Measurements from ENCODE around the gene STARD5. TPM values are rescaled to one million over a fixed set of nuclear protein-coding genes. Genes with fewer than 3 reads are reported as not detected.

STARD5 gene
- total and polyA plus RNA-seq, 4 donors, result 1.1 to 47.0 (median 35.7) TPM

- Histone ChIP-seq H3K27me3 (ENCODE audit: control insufficient read depth in 4 of 4, insufficient read depth in 4 of 4, low read length in 3 of 4) (no peaks in the 10 kb centered on the region), H3K4me3 (ENCODE audit: low read depth in 1 of 3, low read length in 3 of 3) (no peak overlapping the region), H3K9ac (ENCODE audit: low read depth in 1 of 2, low read length in 2 of 2) (no peak overlapping the region), H3K27ac (ENCODE audit: low read depth in 1 of 2, low read length in 2 of 2) (no peak overlapping the region), H3K4me1 (ENCODE audit: control insufficient read depth in 4 of 4, insufficient read depth in 4 of 4, low read length in 3 of 4) (peaks cover 0 to 24% (median 14%) of the 10 kb centered on the region in 4 donors), H3K9me3 (ENCODE audit: control insufficient read depth in 4 of 4, low read length in 3 of 4) (no peaks in the 10 kb centered on the region), H3K36me3 (ENCODE audit: control insufficient read depth in 4 of 4, insufficient read depth in 3 of 4, low read depth in 1 of 4, low read length in 3 of 4) (no peaks in the 10 kb centered on the region)
- over 99% methylated on average over 2 of the region's 2 CpGs for WGBS
- DNase-seq (ENCODE audit: low spot score), result no peak
- TF ChIP-seq GABPA (IDR thresholded peaks at IDR 0.05 in 1 of 2, conservative IDR thresholded peaks at IDR 0.05 in 1 of 2) (no peak), JUND (IDR thresholded peaks at IDR 0.05) (no peak), RXRA (IDR thresholded peaks at IDR 0.05) (no peak), HNF4G (IDR thresholded peaks at IDR 0.05) (no peak), YY1 (IDR thresholded peaks at IDR 0.05) (no peak), MAX (IDR thresholded peaks at IDR 0.05) (no peak), SP1 (IDR thresholded peaks at IDR 0.05) (no peak), FOXA1 (IDR thresholded peaks at IDR 0.05) (no peak)
Observed at GRCh38 chr15:81329446-81329845, 5.5 kb upstream of the STARD5 start.

- DNase-seq (ENCODE audit: low spot score), result no peak
- 74% methylated on average over 3 of the region's 3 CpGs for WGBS
- H3K4me1 ChIP-seq (ENCODE audit: control insufficient read depth in 4 of 4, insufficient read depth in 4 of 4, low read length in 3 of 4), result peaks cover 0 to 29% (median 15%) of the 10 kb centered on the region in 4 donors
Observed at GRCh38 chr15:81327516-81327915, 3.6 kb upstream of the STARD5 start.

DNA sequence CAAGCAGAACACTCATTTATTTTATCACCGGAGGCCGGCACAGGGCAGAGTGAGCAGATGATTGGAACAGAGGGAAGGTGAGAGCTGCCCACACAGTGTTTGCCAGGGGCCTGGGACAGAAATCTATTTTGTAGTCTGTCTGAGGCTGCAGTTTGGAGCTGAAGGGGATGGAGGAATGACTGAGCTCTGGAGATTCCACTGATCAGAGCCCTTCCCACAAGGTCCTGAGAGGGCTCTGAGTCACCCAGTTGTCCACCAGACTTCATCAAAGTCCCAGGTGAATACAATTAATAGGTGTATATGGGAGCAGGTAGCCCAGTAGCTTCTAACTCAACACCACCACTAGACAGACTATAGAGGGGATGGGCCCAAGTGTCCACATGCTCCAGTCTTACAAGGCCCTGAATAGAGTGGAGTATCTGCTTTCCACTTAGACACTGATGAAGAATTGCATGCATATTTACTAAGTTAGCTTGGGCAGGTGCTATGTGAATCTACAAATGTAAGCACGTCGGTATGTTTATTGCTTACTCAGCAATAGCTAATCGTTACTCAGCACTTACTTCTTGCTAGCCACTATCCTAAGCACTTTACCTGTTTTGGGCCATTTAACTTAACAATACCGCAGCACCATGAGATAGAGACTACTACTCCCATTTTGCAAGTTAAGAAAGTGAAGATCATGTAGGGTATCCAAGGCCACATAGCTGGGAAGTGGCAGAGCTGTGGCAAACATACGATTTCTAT, 2.7 kb upstream of the STARD5 start:
- no peak for TF ChIP-seq FOXA2 (IDR thresholded peaks at IDR 0.05)
- TF ChIP-seq SP1 (IDR thresholded peaks at IDR 0.05), result no peak
- TF ChIP-seq HNF4A (conservative IDR thresholded peaks at IDR 0.05), result no peak
- TF ChIP-seq RXRA (IDR thresholded peaks at IDR 0.05), result no peak
- TF ChIP-seq MAX (IDR thresholded peaks at IDR 0.05), result no peak
- TF ChIP-seq JUND (IDR thresholded peaks at IDR 0.05), result no peak
- no peak for TF ChIP-seq NR2F2 (IDR thresholded peaks at IDR 0.05)
- no peak for TF ChIP-seq HNF4G (IDR thresholded peaks at IDR 0.05)
- TF ChIP-seq, protein P1, sequence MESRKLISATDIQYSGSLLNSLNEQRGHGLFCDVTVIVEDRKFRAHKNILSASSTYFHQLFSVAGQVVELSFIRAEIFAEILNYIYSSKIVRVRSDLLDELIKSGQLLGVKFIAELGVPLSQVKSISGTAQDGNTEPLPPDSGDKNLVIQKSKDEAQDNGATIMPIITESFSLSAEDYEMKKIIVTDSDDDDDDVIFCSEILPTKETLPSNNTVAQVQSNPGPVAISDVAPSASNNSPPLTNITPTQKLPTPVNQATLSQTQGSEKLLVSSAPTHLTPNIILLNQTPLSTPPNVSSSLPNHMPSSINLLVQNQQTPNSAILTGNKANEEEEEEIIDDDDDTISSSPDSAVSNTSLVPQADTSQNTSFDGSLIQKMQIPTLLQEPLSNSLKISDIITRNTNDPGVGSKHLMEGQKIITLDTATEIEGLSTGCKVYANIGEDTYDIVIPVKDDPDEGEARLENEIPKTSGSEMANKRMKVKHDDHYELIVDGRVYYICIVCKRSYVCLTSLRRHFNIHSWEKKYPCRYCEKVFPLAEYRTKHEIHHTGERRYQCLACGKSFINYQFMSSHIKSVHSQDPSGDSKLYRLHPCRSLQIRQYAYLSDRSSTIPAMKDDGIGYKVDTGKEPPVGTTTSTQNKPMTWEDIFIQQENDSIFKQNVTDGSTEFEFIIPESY (IDR thresholded peaks at IDR 0.05), result no peak
- TF ChIP-seq FOXA1 (IDR thresholded peaks at IDR 0.05), result no peak
- no peak for TF ChIP-seq ATF3 (IDR thresholded peaks at IDR 0.05)
- TF ChIP-seq TAF1 (conservative IDR thresholded peaks at IDR 0.05), result no peak
- Histone ChIP-seq H3K4me1 (ENCODE audit: control insufficient read depth in 4 of 4, insufficient read depth in 4 of 4, low read length in 3 of 4) (peaks cover 0 to 37% (median 23%) of the 10 kb centered on the region in 4 donors), H3K27me3 (ENCODE audit: control insufficient read depth in 4 of 4, insufficient read depth in 4 of 4, low read length in 3 of 4) (no peaks in the 10 kb centered on the region), H3K27ac (ENCODE audit: low read depth in 1 of 2, low read length in 2 of 2) (no peak overlapping the region), H3K9ac (ENCODE audit: low read depth in 1 of 2, low read length in 2 of 2) (no peak overlapping the region), H3K9me3 (ENCODE audit: control insufficient read depth in 4 of 4, low read length in 3 of 4) (no peaks in the 10 kb centered on the region), H3K36me3 (ENCODE audit: control insufficient read depth in 4 of 4, insufficient read depth in 3 of 4, low read depth in 1 of 4, low read length in 3 of 4) (peaks cover 0 to 3% (median 0%) of the 10 kb centered on the region in 4 donors), H3K4me3 (ENCODE audit: low read depth in 1 of 3, low read length in 3 of 3) (no peak overlapping the region)
- DNase-seq (ENCODE audit: low spot score), result no peak
- 64% methylated on average over 7 of the region's 7 CpGs for WGBS

More at GRCh38 chr15:81327516-81327915, 3.6 kb upstream of the STARD5 start:
- Histone ChIP-seq H3K27ac (ENCODE audit: low read depth in 1 of 2, low read length in 2 of 2) (no peak overlapping the region), H3K4me3 (ENCODE audit: low read depth in 1 of 3, low read length in 3 of 3) (no peak overlapping the region), H3K9me3 (ENCODE audit: control insufficient read depth in 4 of 4, low read length in 3 of 4) (no peaks in the 10 kb centered on the region), H3K9ac (ENCODE audit: low read depth in 1 of 2, low read length in 2 of 2) (no peak overlapping the region), H3K36me3 (ENCODE audit: control insufficient read depth in 4 of 4, insufficient read depth in 3 of 4, low read depth in 1 of 4, low read length in 3 of 4) (no peaks in the 10 kb centered on the region), H3K27me3 (ENCODE audit: control insufficient read depth in 4 of 4, insufficient read depth in 4 of 4, low read length in 3 of 4) (no peaks in the 10 kb centered on the region)
- TF ChIP-seq HNF4A (conservative IDR thresholded peaks at IDR 0.05) (peak in 1 of 2 donors; percentile 47), JUND (IDR thresholded peaks at IDR 0.05) (no peak), ATF3 (IDR thresholded peaks at IDR 0.05) (no peak)
